IPS DF 6.9 (cell line): Measurements from ENCODE around the gene HUS1.
A peak's percentile ranks its signal among the peaks of the same experiment; 100 is the strongest.

Experiments
- DNase-seq: peaks from one replicate; pipeline ENCODE4 v3.0.0-alpha.2; 2013; ENCODE audit warnings: low read depth, low spot score
- H3K27ac ChIP-seq: one replicate; pipeline ENCODE4 v1.5.1; 2013; ENCODE audit warnings: low read length, control low read depth
- H3K27me3 ChIP-seq: 2 replicates; pipeline ENCODE4 v1.6.1; 2013; ENCODE audit warnings: mild to moderate bottlenecking, low read length; ENCODE audit not compliant: control insufficient read depth, insufficient read depth
- H3K36me3 ChIP-seq: 2 replicates; pipeline ENCODE4 v1.6.1; 2013; ENCODE audit warnings: low read length; ENCODE audit not compliant: control insufficient read depth, insufficient read depth
- H3K4me1 ChIP-seq: 2 replicates; pipeline ENCODE4 v1.6.1; 2013; ENCODE audit warnings: low read length; ENCODE audit not compliant: control insufficient read depth, insufficient read depth
- H3K4me3 ChIP-seq: 2 replicates; pipeline ENCODE4 v1.5.1; 2013; ENCODE audit warnings: mild to moderate bottlenecking, low read length
- H3K9me3 ChIP-seq: 2 replicates; pipeline ENCODE4 v1.6.1; 2013; ENCODE audit warnings: low read length, inconsistent platforms; ENCODE audit not compliant: control insufficient read depth, insufficient read depth
- WGBS: extraction: QIAGEN DNeasy Blood & Tissue Kit; methylation state at CpG from one replicate; pipeline ENCODE4 v1.1.7; 2013; ENCODE audit warnings: mixed read lengths, missing lambda C conversion rate; ENCODE audit not compliant: insufficient read length, insufficient coverage; 5-methylcytosine and 5-hydroxymethylcytosine counted together

HUS1 gene

DNA sequence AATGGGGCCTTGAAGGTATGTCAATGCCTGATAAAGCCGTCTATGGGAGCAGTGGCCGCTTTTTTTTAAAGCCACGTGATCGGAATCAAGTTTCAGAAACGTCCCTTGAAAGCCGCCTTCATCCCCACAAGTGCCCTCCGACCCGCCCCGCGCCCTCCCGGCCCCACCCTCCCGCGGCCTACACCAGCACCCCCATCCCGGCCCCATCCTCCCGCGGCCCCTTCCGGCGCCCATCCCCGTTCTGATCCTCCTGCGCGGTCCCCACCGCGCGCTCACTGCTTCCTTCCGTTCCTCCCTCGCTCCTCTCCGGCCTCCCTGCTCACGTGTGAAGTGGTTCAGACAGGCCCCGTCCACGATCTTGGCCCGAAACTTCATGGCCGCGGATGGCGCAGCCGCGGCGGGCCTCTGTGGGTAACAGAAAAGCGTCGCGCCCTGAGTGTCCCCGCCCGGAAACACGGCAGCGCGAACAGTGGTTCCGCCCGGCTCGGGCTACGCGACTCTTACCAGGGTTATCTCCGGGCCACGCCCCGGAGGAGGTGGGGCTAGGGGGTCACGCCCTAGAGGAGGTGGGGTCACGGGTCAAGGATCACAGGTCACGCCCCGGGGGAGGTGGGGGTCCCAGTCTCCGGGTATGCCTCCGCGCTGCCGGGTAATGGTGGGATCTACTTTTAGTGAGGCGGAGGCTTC, at the start of gene HUS1:
HUS1 (minus strand) TSS at position 471 of the 687 bp plus-strand sequence; CDS start at position 375, 96 bp downstream.
- Histone ChIP-seq H3K36me3 (peaks cover 17% of the 10 kb centered on the region), H3K4me3 (peak within 1 kb of the TSS; percentile 96), H3K27ac (no peak within 1 kb of the TSS), H3K27me3 (no peaks in the 10 kb centered on the region), H3K9me3 (no peaks in the 10 kb centered on the region), H3K4me1 (no peaks in the 10 kb centered on the region)
- WGBS = no CpG with 5 or more reads among the region's 62 CpGs
- peak; percentile 89 for DNase-seq

GRCh38 chr7:48028938-48029337, 49.5 kb upstream of the HUS1 start, which contains the start of gene SUN3:
TSS of gene SUN3 (minus strand) at chr7:48029107. CDS start at chr7:48028938, 169 bp downstream.
- Histone ChIP-seq H3K4me1 (no peaks in the 10 kb centered on the region), H3K4me3 (no peak within 1 kb of the TSS), H3K9me3 (no peaks in the 10 kb centered on the region), H3K27ac (no peak within 1 kb of the TSS), H3K27me3 (no peaks in the 10 kb centered on the region), H3K36me3 (no peaks in the 10 kb centered on the region)
- no CpG with 5 or more reads among the region's 6 CpGs for WGBS
- no peak for DNase-seq

- no peak overlapping the region for H3K27ac ChIP-seq
- no peaks in the 10 kb centered on the region for H3K4me1 ChIP-seq
- no peak overlapping the region for H3K4me3 ChIP-seq
- no peaks in the 10 kb centered on the region for H3K27me3 ChIP-seq
- no peaks in the 10 kb centered on the region for H3K36me3 ChIP-seq
- no peak for DNase-seq
- no peaks in the 10 kb centered on the region for H3K9me3 ChIP-seq
- WGBS = 100% methylated on average over 1 of the region's 5 CpGs
Observed at GRCh38 chr7:48025624-48026023, 46.2 kb upstream of the HUS1 start.

GRCh38 chr7:48017674-48018073, 38.3 kb upstream of the HUS1 start:
- no peaks in the 10 kb centered on the region for H3K36me3 ChIP-seq
- no peaks in the 10 kb centered on the region for H3K4me1 ChIP-seq
- H3K4me3 ChIP-seq = no peak overlapping the region
- no peak overlapping the region for H3K27ac ChIP-seq
- H3K27me3 ChIP-seq = no peaks in the 10 kb centered on the region
- WGBS = no CpG with 5 or more reads among the region's 4 CpGs
- no peaks in the 10 kb centered on the region for H3K9me3 ChIP-seq
- DNase-seq = no peak

DNA sequence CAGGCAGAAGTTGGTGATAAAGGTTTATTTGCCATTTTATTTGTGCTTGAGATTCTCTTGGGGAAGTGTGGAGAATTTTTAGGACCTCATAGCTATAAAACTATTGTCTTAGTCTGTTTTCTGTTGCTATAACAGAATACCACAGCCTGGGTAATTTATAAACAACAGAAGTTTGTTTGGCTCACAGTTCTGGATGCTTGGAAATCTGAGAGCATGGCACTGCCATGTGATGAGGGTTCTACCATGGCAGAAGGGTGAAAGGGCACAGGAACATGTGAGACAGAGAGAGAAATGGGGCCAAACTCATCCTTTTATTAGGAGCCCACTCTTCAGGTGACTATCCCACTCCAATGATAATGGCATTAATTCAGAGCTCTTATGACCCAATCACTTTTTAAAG, 37.2 kb upstream of the HUS1 start:
- Histone ChIP-seq H3K36me3 (no peaks in the 10 kb centered on the region), H3K27me3 (no peaks in the 10 kb centered on the region), H3K4me1 (no peaks in the 10 kb centered on the region), H3K4me3 (no peak overlapping the region), H3K27ac (no peak overlapping the region), H3K9me3 (no peaks in the 10 kb centered on the region)
- no peak for DNase-seq

- Histone ChIP-seq H3K36me3 (no peaks in the 10 kb centered on the region), H3K27me3 (no peaks in the 10 kb centered on the region), H3K4me3 (no peak overlapping the region), H3K9me3 (no peaks in the 10 kb centered on the region), H3K27ac (no peak overlapping the region), H3K4me1 (no peaks in the 10 kb centered on the region)
- no peak for DNase-seq
- no CpG with 5 or more reads among the region's 3 CpGs for WGBS
Observed at GRCh38 chr7:48011951-48012350, 32.5 kb upstream of the HUS1 start.

GRCh38 chr7:48011323-48011722, 31.9 kb upstream of the HUS1 start:
- H3K27ac ChIP-seq = no peak overlapping the region
- H3K4me3 ChIP-seq = no peak overlapping the region
- DNase-seq = no peak
- no peaks in the 10 kb centered on the region for H3K4me1 ChIP-seq
- no peaks in the 10 kb centered on the region for H3K27me3 ChIP-seq
- H3K36me3 ChIP-seq = no peaks in the 10 kb centered on the region
- no CpG with 5 or more reads among the region's 2 CpGs for WGBS
- H3K9me3 ChIP-seq = no peaks in the 10 kb centered on the region

GRCh38 chr7:48009954-48010353, 30.5 kb upstream of the HUS1 start:
- Histone ChIP-seq H3K4me3 (no peak overlapping the region), H3K9me3 (no peaks in the 10 kb centered on the region), H3K27me3 (no peaks in the 10 kb centered on the region), H3K4me1 (no peaks in the 10 kb centered on the region), H3K27ac (no peak overlapping the region), H3K36me3 (no peaks in the 10 kb centered on the region)
- WGBS = no CpG with 5 or more reads among the region's 4 CpGs
- DNase-seq = no peak

DNA sequence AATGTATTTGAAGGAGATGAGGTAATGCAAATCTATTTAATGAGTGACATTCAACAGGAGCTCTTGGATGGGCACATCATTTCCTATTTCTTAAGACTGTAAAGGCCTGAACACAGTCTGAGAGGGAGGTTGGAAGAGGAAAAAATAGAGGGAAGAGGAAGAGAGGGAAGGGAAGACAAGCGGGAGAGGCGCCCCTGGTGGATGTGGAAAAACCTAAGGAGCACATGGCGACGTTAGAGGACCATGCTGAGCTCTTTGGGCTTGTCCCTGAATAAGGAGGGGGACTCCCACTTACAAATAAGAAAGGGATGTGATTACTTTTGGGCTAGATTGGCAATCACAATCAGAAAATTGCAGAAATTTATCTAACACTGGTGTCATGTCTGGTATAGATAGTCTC, 29.8 kb upstream of the HUS1 start:
- H3K36me3 ChIP-seq = no peaks in the 10 kb centered on the region
- WGBS = no CpG with 5 or more reads among the region's 4 CpGs
- no peaks in the 10 kb centered on the region for H3K9me3 ChIP-seq
- DNase-seq = no peak
- H3K27me3 ChIP-seq = no peaks in the 10 kb centered on the region
- no peaks in the 10 kb centered on the region for H3K4me1 ChIP-seq
- no peak overlapping the region for H3K4me3 ChIP-seq
- H3K27ac ChIP-seq = no peak overlapping the region

DNA sequence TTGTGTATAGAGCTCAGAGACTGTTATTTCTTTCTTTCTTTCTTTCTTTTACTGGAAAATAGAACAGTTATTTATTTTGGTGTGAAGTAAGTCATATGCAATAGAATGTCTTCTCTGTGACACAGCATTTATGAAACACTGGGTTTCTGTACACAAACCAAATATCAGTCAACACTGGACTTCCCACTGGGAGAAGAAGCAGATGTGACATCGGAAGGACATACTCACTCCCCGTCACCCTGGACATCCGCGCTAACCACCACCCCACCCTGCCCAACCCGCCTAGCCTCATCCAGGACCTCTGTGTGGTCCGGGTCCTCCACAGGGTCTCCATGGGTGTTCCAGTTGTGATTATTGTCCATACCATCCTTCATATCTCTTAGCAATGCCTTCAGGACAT, 27.5 kb upstream of the HUS1 start:
- H3K27ac ChIP-seq = no peak overlapping the region
- no peaks in the 10 kb centered on the region for H3K27me3 ChIP-seq
- no peaks in the 10 kb centered on the region for H3K9me3 ChIP-seq
- H3K4me3 ChIP-seq = no peak overlapping the region
- no peaks in the 10 kb centered on the region for H3K36me3 ChIP-seq
- no CpG with 5 or more reads among the region's 6 CpGs for WGBS
- DNase-seq = no peak
- H3K4me1 ChIP-seq = no peaks in the 10 kb centered on the region

GRCh38 chr7:48004638-48005037, 25.2 kb upstream of the HUS1 start:
- Histone ChIP-seq H3K36me3 (no peaks in the 10 kb centered on the region), H3K27ac (no peak overlapping the region), H3K9me3 (no peaks in the 10 kb centered on the region), H3K4me3 (no peak overlapping the region), H3K4me1 (no peaks in the 10 kb centered on the region), H3K27me3 (no peaks in the 10 kb centered on the region)
- DNase-seq = no peak
- no CpG with 5 or more reads among the region's 5 CpGs for WGBS
